ENCODE data around the gene KCNIP1.

GRCh38 chr5:170591054-170591453 lies 87.2 kb downstream of the KCNIP1 start:
- TF ChIP-seq MYNN (tag by site-specific recombination; IDR thresholded peaks at IDR 0.05; ENCODE audit: borderline replicate concordance) (no peak), ZNF223 (tag by site-specific recombination; IDR thresholded peaks at IDR 0.05) (no peak), MEIS1 (CRISPR knock-in tag; IDR thresholded peaks at IDR 0.05; ENCODE audit: borderline replicate concordance) (no peak), YY1 (tag by site-specific recombination; IDR thresholded peaks at IDR 0.05) (no peak), PRDM10 (tag by site-specific recombination; IDR thresholded peaks at IDR 0.05) (no peak), ATF2 (tag by site-specific recombination; IDR thresholded peaks at IDR 0.05; ENCODE audit: low read depth) (no peak), PRDM4 (tag by site-specific recombination; IDR thresholded peaks at IDR 0.05) (no peak), ZNF645 (tag by site-specific recombination; IDR thresholded peaks at IDR 0.05) (no peak)
- TF ChIP-seq, protein P1, sequence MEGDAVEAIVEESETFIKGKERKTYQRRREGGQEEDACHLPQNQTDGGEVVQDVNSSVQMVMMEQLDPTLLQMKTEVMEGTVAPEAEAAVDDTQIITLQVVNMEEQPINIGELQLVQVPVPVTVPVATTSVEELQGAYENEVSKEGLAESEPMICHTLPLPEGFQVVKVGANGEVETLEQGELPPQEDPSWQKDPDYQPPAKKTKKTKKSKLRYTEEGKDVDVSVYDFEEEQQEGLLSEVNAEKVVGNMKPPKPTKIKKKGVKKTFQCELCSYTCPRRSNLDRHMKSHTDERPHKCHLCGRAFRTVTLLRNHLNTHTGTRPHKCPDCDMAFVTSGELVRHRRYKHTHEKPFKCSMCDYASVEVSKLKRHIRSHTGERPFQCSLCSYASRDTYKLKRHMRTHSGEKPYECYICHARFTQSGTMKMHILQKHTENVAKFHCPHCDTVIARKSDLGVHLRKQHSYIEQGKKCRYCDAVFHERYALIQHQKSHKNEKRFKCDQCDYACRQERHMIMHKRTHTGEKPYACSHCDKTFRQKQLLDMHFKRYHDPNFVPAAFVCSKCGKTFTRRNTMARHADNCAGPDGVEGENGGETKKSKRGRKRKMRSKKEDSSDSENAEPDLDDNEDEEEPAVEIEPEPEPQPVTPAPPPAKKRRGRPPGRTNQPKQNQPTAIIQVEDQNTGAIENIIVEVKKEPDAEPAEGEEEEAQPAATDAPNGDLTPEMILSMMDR (tag by site-specific recombination; IDR thresholded peaks at IDR 0.05), result no peak

Measured in HEK293 (cell line).